Adrenal gland (tissue), 12 donors: ENCODE results near the gene ITPKB. TPM values are rescaled to one million over a fixed set of nuclear protein-coding genes. Genes with fewer than 3 reads are reported as not detected.

Source experiments
- DNase-seq, 7 donors: peaks; one replicate each; pipeline ENCODE4 v3.0.0-alpha.2; 2019 to 2020
- H3K27ac ChIP-seq, 5 donors: fragments of 200-600 bp; sonication (generic) in 4 of 5; 1 replicate in 3 of 5; 2 replicates in 2 of 5; pipeline versions ENCODE4 v1.5.1 to v1.8.0; 2016 to 2020; ENCODE audit warnings: mild to moderate bottlenecking in 1 of 5
- H3K27me3 ChIP-seq: fragments of 200-600 bp; 2 replicates; pipeline ENCODE4 v1.8.0; 2021
- H3K36me3 ChIP-seq, 2 donors: fragments of 200-600 bp; replicated peaks in 1 of 2; 1 replicate in 1 of 2; 2 replicates in 1 of 2; pipeline versions ENCODE4 v1.5.1 to v1.8.0; 2018 to 2022
- H3K4me1 ChIP-seq, 2 donors: fragments of 200-600 bp; replicated peaks in 1 of 2; 1 replicate in 1 of 2; 2 replicates in 1 of 2; pipeline versions ENCODE4 v1.5.1 to v1.8.0; 2018 to 2021
- H3K4me3 ChIP-seq, 4 donors: fragments of 200-600 bp; sonication (generic) in 3 of 4; one replicate each; pipeline ENCODE4 v1.5.1; 2016 to 2018
- H3K9me3 ChIP-seq, 3 donors: fragments of 200-600 bp; sonication (generic) in 1 of 3; replicated peaks in 1 of 3; 1 replicate in 2 of 3; 2 replicates in 1 of 3; pipeline versions ENCODE4 v1.5.1 to v1.8.0; 2016 to 2021
- CTCF ChIP-seq, 6 experiments: fragments of 450-650 bp in 4 of 6; fragments of 200-600 bp in 2 of 6; sonication (generic) in 1 of 6; IDR thresholded peaks; 1 replicate in 5 of 6; 2 replicates in 1 of 6; pipeline versions ENCODE4 v1.5.1 to v1.8.0; 2016 to 2021; ENCODE audit warnings: antibody characterized with exemption in 6 of 6, mild to moderate bottlenecking in 2 of 6, moderate library complexity in 1 of 6
- POLR2A ChIP-seq, 2 donors: fragments of 450-650 bp; IDR thresholded peaks; one replicate each; pipeline ENCODE4 v1.6.1; 2017; ENCODE audit warnings: antibody characterized with exemption in 2 of 2, mild to moderate bottlenecking in 2 of 2, moderate library complexity in 1 of 2
- WGBS, 4 donors: extraction: QIAGEN DNeasy Blood & Tissue Kit in 2 of 4; methylation state at CpG; one replicate each; pipeline versions ENCODE4 v1.1.5 to v1.1.7; 2013 to 2017; 5-methylcytosine and 5-hydroxymethylcytosine counted together
- intact Hi-C, 2 donors: fragments of 100-400 bp; cut with DNase I; formaldehyde crosslinking; loops; one replicate each; pipeline versions ENCODE4 v1.14.1 to v1.15.0; 2022 to 2023
- polyA plus RNA-seq, 3 donors: library from polyadenylated mRNA; stranded (reverse); fragments of 200-250 nt in 2 of 3; fragments of 350-450 nt in 1 of 3; fragmentation: Illumina TruSeq in 1 of 3; extraction: RNeasy Lipid Tissue Mini Kit (QIAGEN cat#74804) in 1 of 3; gene quantifications; one replicate each; pipeline ENCODE4 v1.2.3, GENCODE V29; 2013 to 2014
- total RNA-seq, 9 donors: library from RNA; depleted of rRNA in 4 of 9; stranded (reverse); fragments of >200 nt in 4 of 9; fragments of 120-200 nt in 1 of 9; fragmentation: NEBNext Ultra II Directional in 1 of 9; extraction: Animal tissue kit (Norgen Biotek cat#: 25700) in 1 of 9; gene quantifications; one replicate each; pipeline versions ENCODE4 v1.1.0 to v1.2.4, GENCODE V29; 2013 to 2023
- donor health status: healthy with polysubstance abuse.
- donor health status: Bipolar disorder and iron deficiency.
- donor health status: DM: yes; HTN: yes; CAD: no.
- donor health status: DM: no; HTN: no; CAD: no.
- donor health status: DM: no; HTN: no; CAD: no.
- donor health status: DM: yes; HTN: yes; CAD: no.

The ITPKB gene
- total and polyA plus RNA-seq, 12 donors = 2.3 to 22.7 (median 13.0) TPM

GRCh38 chr1:226779561-226779960 lies 40.5 kb upstream of the ITPKB start:
- DNase-seq = no peak
- Histone ChIP-seq H3K27ac (no peak overlapping the region), H3K4me3 (no peak overlapping the region), H3K27me3 (no peaks in the 10 kb centered on the region), H3K9me3 (no peaks in the 10 kb centered on the region), H3K36me3 (no peaks in the 10 kb centered on the region), H3K4me1 (peaks cover 0 to 11% of the 10 kb centered on the region in 2 donors)
- intact Hi-C loops = no loop called here
- TF ChIP-seq CTCF (IDR thresholded peaks at IDR 0.05) = no peak
- no peak for TF ChIP-seq POLR2A (IDR thresholded peaks at IDR 0.05)
- WGBS, 4 donors = 77 to 87% (median 79%) methylated on average over 9 to 10 of the region's 10 CpGs

DNA sequence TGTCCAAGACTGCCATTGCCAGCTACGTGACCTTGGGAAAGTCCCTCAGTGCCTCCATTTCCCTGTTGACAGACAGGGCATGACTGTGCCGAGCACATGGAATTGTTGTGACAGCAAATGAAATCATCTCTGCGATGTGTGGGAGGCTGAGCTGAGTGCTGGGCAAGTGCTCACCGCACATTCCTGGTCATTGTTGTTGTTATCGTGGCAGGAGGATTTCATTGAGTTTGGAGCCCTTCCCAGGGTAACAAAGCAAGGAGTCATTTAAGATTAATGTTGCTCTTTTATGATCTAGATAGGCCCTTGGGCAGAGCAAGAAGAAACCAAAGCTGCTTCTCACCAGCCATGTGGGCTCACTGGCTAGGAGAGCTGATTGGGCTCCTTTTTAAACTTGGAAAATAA lies 39.6 kb upstream of the ITPKB start:
- peak; percentile 23 to 76 (median 64) for DNase-seq
- H3K36me3 ChIP-seq = no peaks in the 10 kb centered on the region
- H3K27me3 ChIP-seq = no peaks in the 10 kb centered on the region
- no peak overlapping the region for H3K4me3 ChIP-seq
- peak overlapping the region in 2 of 5 donors; percentile 29 to 40 for H3K27ac ChIP-seq
- 16 to 48% (median 19%) methylated on average over 5 of the region's 5 CpGs for WGBS, 4 donors
- no peaks in the 10 kb centered on the region for H3K9me3 ChIP-seq
- TF ChIP-seq POLR2A (IDR thresholded peaks at IDR 0.05) (no peak), CTCF (IDR thresholded peaks at IDR 0.05) (no peak)
- intact Hi-C loops = no loop called here
- peaks cover 0 to 11% of the 10 kb centered on the region in 2 donors for H3K4me1 ChIP-seq

GRCh38 chr1:226776975-226777374 lies 37.9 kb upstream of the ITPKB start:
- Histone ChIP-seq H3K27ac (no peak overlapping the region), H3K27me3 (no peaks in the 10 kb centered on the region), H3K9me3 (no peaks in the 10 kb centered on the region), H3K36me3 (no peaks in the 10 kb centered on the region), H3K4me1 (peaks cover 0 to 11% of the 10 kb centered on the region in 2 donors), H3K4me3 (no peak overlapping the region)
- intact Hi-C loops = no loop called here
- WGBS, 4 donors = 98 to 100% (median 99%) methylated on average over 1 of the region's 1 CpG
- DNase-seq = no peak
- TF ChIP-seq POLR2A (IDR thresholded peaks at IDR 0.05) (no peak), CTCF (IDR thresholded peaks at IDR 0.05) (no peak)

- no peak overlapping the region for H3K27ac ChIP-seq
- H3K27me3 ChIP-seq = no peaks in the 10 kb centered on the region
- no peaks in the 10 kb centered on the region for H3K36me3 ChIP-seq
- H3K9me3 ChIP-seq = no peaks in the 10 kb centered on the region
- intact Hi-C loops = no loop called here
- 89 to 91% (median 89%) methylated on average over 6 of the region's 6 CpGs for WGBS, 4 donors
- no peak for DNase-seq
- H3K4me1 ChIP-seq = peaks cover 0 to 11% of the 10 kb centered on the region in 2 donors
- H3K4me3 ChIP-seq = no peak overlapping the region
- TF ChIP-seq POLR2A (IDR thresholded peaks at IDR 0.05) (no peak), CTCF (IDR thresholded peaks at IDR 0.05) (no peak)
Measured at GRCh38 chr1:226776066-226776465, 37.0 kb upstream of the ITPKB start.
